Activated naive CD8-positive, alpha-beta T cell treated with anti-CD3 and anti-CD28 coated beads for 36 hours (primary cell): ENCODE data around the gene DNAJC6. TPM values are rescaled to one million over a fixed set of nuclear protein-coding genes. Genes with fewer than 3 reads are reported as not detected.

Experiments
- DNase-seq: peaks from one replicate; pipeline ENCODE4 v3.0.0; 2021
- H3K27ac Mint-ChIP-seq: one replicate; pipeline ENCODE4 v1.8.0; 2022; ENCODE audit warnings: mild to moderate bottlenecking, moderate library complexity, mixed read lengths
- H3K27me3 Mint-ChIP-seq: one replicate; pipeline ENCODE4 v1.8.0; 2022; ENCODE audit warnings: mild to moderate bottlenecking, mixed read lengths
- H3K36me3 Mint-ChIP-seq: one replicate; pipeline ENCODE4 v1.8.0; 2021; ENCODE audit warnings: mild to moderate bottlenecking, mixed read lengths
- H3K4me1 Mint-ChIP-seq: one replicate; pipeline ENCODE4 v1.8.0; 2021; ENCODE audit warnings: mixed read lengths
- H3K4me3 Mint-ChIP-seq: one replicate; pipeline ENCODE4 v1.8.0; 2022; ENCODE audit warnings: mild to moderate bottlenecking, moderate library complexity, mixed read lengths
- H3K9me3 Mint-ChIP-seq: one replicate; pipeline ENCODE4 v1.8.0; 2022; ENCODE audit warnings: mixed read lengths
- total RNA-seq, 2 experiments: library from RNA; stranded (reverse); gene quantifications; one replicate each; pipeline ENCODE4 v1.2.3, GENCODE V29; 2021

The DNAJC6 gene
- total RNA-seq, 2 experiments from 2014 or later = 1.9 TPM

- Mint-ChIP-seq H3K27me3 (peaks cover 6% of the 10 kb centered on the region), H3K9me3 (peaks cover 11% of the 10 kb centered on the region), H3K36me3 (peaks cover 10% of the 10 kb centered on the region), H3K4me1 (peaks cover 5% of the 10 kb centered on the region), H3K4me3 (no peak overlapping the region), H3K27ac (no peak overlapping the region)
- DNase-seq = no peak
Observed at GRCh38 chr1:65319141-65319540, 9.8 kb downstream of the DNAJC6 start.

DNA sequence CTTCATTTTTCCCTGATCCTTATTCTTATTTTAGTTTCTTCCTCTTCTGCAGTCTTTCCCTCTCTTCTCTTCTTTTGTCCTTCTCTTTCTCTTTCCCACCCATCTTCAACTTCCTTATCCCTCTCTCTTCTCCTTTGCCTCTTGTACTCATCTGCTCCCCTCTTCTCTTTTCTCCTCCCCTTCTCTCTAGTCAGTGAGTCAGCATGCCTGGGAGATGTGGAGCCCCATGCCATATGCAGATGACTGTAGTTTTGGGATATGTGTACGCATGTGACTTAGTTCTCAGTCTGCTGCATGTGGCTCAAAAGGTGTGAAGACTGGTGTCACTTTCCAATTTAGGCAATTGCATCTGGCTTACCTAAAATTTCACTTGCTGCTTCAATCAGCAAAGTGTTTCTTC lies 10.4 kb downstream of the DNAJC6 start:
- H3K27ac Mint-ChIP-seq = no peak overlapping the region
- DNase-seq = no peak
- H3K27me3 Mint-ChIP-seq = peaks cover 3% of the 10 kb centered on the region
- H3K4me1 Mint-ChIP-seq = peaks cover 5% of the 10 kb centered on the region
- peaks cover 10% of the 10 kb centered on the region for H3K36me3 Mint-ChIP-seq
- H3K4me3 Mint-ChIP-seq = no peak overlapping the region
- H3K9me3 Mint-ChIP-seq = peaks cover 11% of the 10 kb centered on the region

DNA sequence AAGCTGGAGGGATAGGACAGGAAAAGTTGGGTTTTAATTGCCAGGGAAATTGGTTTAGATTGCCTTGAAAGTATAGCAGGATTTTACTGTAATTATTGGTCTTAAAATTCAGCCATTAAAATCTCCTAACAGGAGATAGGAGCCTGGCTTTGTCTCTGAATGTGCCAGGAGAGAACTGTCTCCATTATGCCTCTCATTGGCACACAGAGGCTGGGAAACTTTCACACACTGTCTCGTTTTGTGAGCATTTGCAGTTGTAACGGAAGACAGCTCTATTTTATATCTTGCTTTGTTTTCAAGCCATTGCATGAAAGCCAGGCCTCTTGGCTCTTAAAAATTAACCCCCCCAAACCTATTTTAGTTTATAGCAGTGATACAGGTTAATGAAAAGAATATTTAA lies 12.5 kb downstream of the DNAJC6 start:
- Mint-ChIP-seq H3K4me1 (peaks cover 5% of the 10 kb centered on the region), H3K27me3 (peaks cover 3% of the 10 kb centered on the region), H3K36me3 (peaks cover 10% of the 10 kb centered on the region), H3K27ac (no peak overlapping the region), H3K9me3 (peaks cover 11% of the 10 kb centered on the region), H3K4me3 (no peak overlapping the region)
- no peak for DNase-seq

- Mint-ChIP-seq H3K36me3 (peaks cover 10% of the 10 kb centered on the region), H3K27me3 (peaks cover 3% of the 10 kb centered on the region), H3K9me3 (peaks cover 11% of the 10 kb centered on the region), H3K4me1 (peaks cover 5% of the 10 kb centered on the region), H3K27ac (no peak overlapping the region), H3K4me3 (no peak overlapping the region)
- DNase-seq = no peak
Observed at GRCh38 chr1:65323246-65323645, 13.9 kb downstream of the DNAJC6 start.

GRCh38 chr1:65330021-65330420 lies 20.7 kb downstream of the DNAJC6 start:
- Mint-ChIP-seq H3K4me3 (no peak overlapping the region), H3K36me3 (no peaks in the 10 kb centered on the region), H3K27me3 (no peaks in the 10 kb centered on the region), H3K4me1 (no peaks in the 10 kb centered on the region), H3K9me3 (no peaks in the 10 kb centered on the region), H3K27ac (no peak overlapping the region)
- DNase-seq = no peak

GRCh38 chr1:65330822-65331221 lies 21.5 kb downstream of the DNAJC6 start:
- no peaks in the 10 kb centered on the region for H3K9me3 Mint-ChIP-seq

GRCh38 chr1:65332821-65333220 lies 23.5 kb downstream of the DNAJC6 start:
- Mint-ChIP-seq H3K4me3 (no peak overlapping the region), H3K9me3 (no peaks in the 10 kb centered on the region), H3K27me3 (no peaks in the 10 kb centered on the region), H3K27ac (no peak overlapping the region), H3K36me3 (no peaks in the 10 kb centered on the region), H3K4me1 (no peaks in the 10 kb centered on the region)
- DNase-seq = no peak

More at GRCh38 chr1:65330822-65331221, 21.5 kb downstream of the DNAJC6 start:
- DNase-seq = no peak
- H3K36me3 Mint-ChIP-seq = no peaks in the 10 kb centered on the region
- H3K4me3 Mint-ChIP-seq = no peak overlapping the region
- no peak overlapping the region for H3K27ac Mint-ChIP-seq
- no peaks in the 10 kb centered on the region for H3K27me3 Mint-ChIP-seq
- no peaks in the 10 kb centered on the region for H3K4me1 Mint-ChIP-seq

DNA sequence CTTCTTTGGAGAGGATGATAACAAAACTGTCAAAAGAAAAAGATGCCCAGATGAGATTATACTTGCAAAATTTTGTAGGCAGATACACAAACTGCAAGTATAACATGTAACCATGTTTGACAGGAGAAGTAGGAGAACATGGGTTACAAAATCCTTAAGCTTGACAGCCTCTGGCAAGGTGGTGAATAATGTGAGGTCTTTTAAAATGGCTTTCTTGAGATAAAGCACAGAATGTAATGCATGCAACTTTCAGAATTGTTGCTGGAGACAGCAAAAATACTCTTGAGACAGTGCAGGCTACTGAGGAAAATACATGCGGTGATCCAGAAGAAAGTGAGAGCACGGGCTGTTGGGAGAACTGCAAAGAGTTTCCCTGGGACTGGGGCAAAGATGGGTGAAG lies 24.7 kb downstream of the DNAJC6 start:
- no peak overlapping the region for H3K27ac Mint-ChIP-seq
- H3K36me3 Mint-ChIP-seq = no peaks in the 10 kb centered on the region
- no peak for DNase-seq
- H3K4me1 Mint-ChIP-seq = no peaks in the 10 kb centered on the region
- no peaks in the 10 kb centered on the region for H3K9me3 Mint-ChIP-seq
- H3K27me3 Mint-ChIP-seq = no peaks in the 10 kb centered on the region
- H3K4me3 Mint-ChIP-seq = no peak overlapping the region

- no peaks in the 10 kb centered on the region for H3K4me1 Mint-ChIP-seq
- H3K36me3 Mint-ChIP-seq = no peaks in the 10 kb centered on the region
- no peak overlapping the region for H3K4me3 Mint-ChIP-seq
- H3K27me3 Mint-ChIP-seq = no peaks in the 10 kb centered on the region
- H3K9me3 Mint-ChIP-seq = no peaks in the 10 kb centered on the region
- no peak overlapping the region for H3K27ac Mint-ChIP-seq
- DNase-seq = no peak
Observed at GRCh38 chr1:65339866-65340468, 30.6 kb downstream of the DNAJC6 start.

- DNase-seq = no peak
- Mint-ChIP-seq H3K36me3 (no peaks in the 10 kb centered on the region), H3K27me3 (no peaks in the 10 kb centered on the region), H3K27ac (no peak overlapping the region), H3K4me3 (no peak overlapping the region), H3K9me3 (no peaks in the 10 kb centered on the region), H3K4me1 (no peaks in the 10 kb centered on the region)
Observed at GRCh38 chr1:65341381-65341780, 32.0 kb downstream of the DNAJC6 start.

GRCh38 chr1:65343286-65343685 lies 33.9 kb downstream of the DNAJC6 start:
- Mint-ChIP-seq H3K4me1 (no peaks in the 10 kb centered on the region), H3K36me3 (no peaks in the 10 kb centered on the region), H3K27ac (no peak overlapping the region), H3K4me3 (no peak overlapping the region), H3K9me3 (no peaks in the 10 kb centered on the region), H3K27me3 (no peaks in the 10 kb centered on the region)
- DNase-seq = no peak

GRCh38 chr1:65344171-65344814 lies 35.0 kb downstream of the DNAJC6 start:
- Mint-ChIP-seq H3K27ac (no peak overlapping the region), H3K4me1 (no peaks in the 10 kb centered on the region), H3K9me3 (no peaks in the 10 kb centered on the region), H3K4me3 (no peak overlapping the region), H3K27me3 (no peaks in the 10 kb centered on the region), H3K36me3 (no peaks in the 10 kb centered on the region)
- no peak for DNase-seq

DNA sequence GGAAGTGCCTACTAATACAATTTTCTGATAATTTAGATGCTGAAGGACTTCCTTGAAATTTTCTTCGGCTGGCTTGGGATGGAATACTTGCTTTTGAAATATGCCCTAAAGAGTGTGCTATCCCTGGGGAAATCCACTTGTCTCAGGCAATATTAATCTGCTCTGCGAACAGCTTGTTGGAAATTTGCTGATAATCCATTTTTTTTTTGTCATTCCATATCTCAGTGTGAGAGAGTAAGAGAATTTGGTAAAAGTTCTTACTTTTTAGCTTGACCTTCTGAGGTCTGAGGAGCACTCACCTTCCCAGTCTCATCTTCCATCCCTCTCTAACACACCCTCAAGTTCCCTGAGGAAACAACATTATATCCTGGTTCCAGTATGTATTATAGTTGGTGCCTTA lies 36.8 kb downstream of the DNAJC6 start:
- H3K4me1 Mint-ChIP-seq = no peaks in the 10 kb centered on the region
- H3K27me3 Mint-ChIP-seq = no peaks in the 10 kb centered on the region
- H3K4me3 Mint-ChIP-seq = no peak overlapping the region
- peaks cover 1% of the 10 kb centered on the region for H3K9me3 Mint-ChIP-seq
- no peak overlapping the region for H3K27ac Mint-ChIP-seq
- no peaks in the 10 kb centered on the region for H3K36me3 Mint-ChIP-seq
- DNase-seq = no peak

GRCh38 chr1:65355031-65355712 lies 45.8 kb downstream of the DNAJC6 start:
- Mint-ChIP-seq H3K36me3 (no peaks in the 10 kb centered on the region), H3K27ac (no peak overlapping the region), H3K4me1 (no peaks in the 10 kb centered on the region), H3K4me3 (no peak overlapping the region), H3K27me3 (no peaks in the 10 kb centered on the region), H3K9me3 (no peaks in the 10 kb centered on the region)
- no peak for DNase-seq

DNA sequence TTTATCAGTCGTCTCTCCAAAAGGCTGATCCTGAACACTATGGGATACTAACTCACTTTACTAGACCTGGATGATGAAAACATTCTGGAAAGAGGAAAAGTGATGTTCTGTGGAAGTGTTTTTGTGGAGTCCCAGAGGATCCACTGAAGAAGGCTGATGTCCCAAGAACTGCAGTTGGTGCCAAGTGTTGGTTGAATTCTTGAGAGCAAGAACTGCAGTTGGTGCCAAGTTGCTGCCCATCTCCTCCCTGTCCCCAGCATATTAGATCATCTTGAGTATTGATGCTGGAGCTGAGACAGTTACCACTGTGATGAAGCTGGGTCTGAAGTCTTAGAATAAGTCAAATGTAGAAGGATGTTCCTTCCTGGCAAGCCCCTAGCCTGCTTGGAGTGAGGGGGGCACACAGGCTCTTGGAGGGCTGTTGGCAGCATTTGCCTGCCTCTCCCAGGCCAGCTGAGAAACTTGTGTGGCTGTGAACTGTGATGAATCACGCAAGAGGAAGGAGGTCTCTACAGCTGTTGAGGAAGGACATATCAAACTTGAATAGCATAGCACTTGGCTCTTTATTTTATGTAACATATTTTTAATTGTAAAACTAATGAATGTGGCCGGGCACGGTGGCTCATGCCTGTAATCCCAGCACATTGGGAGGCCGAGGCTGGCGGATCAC lies 48.1 kb downstream of the DNAJC6 start:
- H3K9me3 Mint-ChIP-seq = no peaks in the 10 kb centered on the region

More for the DNA sequence above, 48.1 kb downstream of the DNAJC6 start:
- no peak overlapping the region for H3K4me3 Mint-ChIP-seq
- H3K36me3 Mint-ChIP-seq = no peaks in the 10 kb centered on the region
- no peak for DNase-seq
- H3K27me3 Mint-ChIP-seq = no peaks in the 10 kb centered on the region
- no peak overlapping the region for H3K27ac Mint-ChIP-seq
- H3K4me1 Mint-ChIP-seq = no peaks in the 10 kb centered on the region
